Heart left ventricle (tissue), 16 donors: ENCODE data around the gene TIGIT. TPM values are rescaled to one million over a fixed set of nuclear protein-coding genes. Genes with fewer than 3 reads are reported as not detected.

Experiments
- ATAC-seq, 4 donors: fragments of 200-7000 bp; cut with Tn5 transposase; one replicate each; pipeline ENCODE4 v1.9.1; 2020 to 2022; ENCODE audit warnings: moderate library complexity in 4 of 4, mild to moderate bottlenecking in 3 of 4, moderate number of reproducible peaks in 1 of 4
- DNase-seq, 5 donors: peaks; one replicate each; pipeline ENCODE4 v3.0.0-alpha.2; 2020
- H3K27ac ChIP-seq, 12 donors: fragments of 200-600 bp; sonication (generic) in 4 of 12; one replicate each; pipeline versions ENCODE4 v1.5.0 to v1.8.0; 2016 to 2022; ENCODE audit warnings: mild to moderate bottlenecking in 2 of 12
- H3K27me3 ChIP-seq, 9 donors: fragments of 200-600 bp; sonication (generic) in 2 of 9; one replicate each; pipeline versions ENCODE4 v1.5.1 to v1.8.0; 2016 to 2022; ENCODE audit warnings: mild to moderate bottlenecking in 3 of 9
- H3K36me3 ChIP-seq, 9 donors: fragments of 200-600 bp; sonication (generic) in 2 of 9; one replicate each; pipeline versions ENCODE4 v1.5.0 to v1.8.0; 2018 to 2022; ENCODE audit warnings: mild to moderate bottlenecking in 2 of 9
- H3K4me1 ChIP-seq, 12 donors: fragments of 200-600 bp; sonication (generic) in 4 of 12; one replicate each; pipeline versions ENCODE4 v1.5.0 to v1.8.0; 2016 to 2022; ENCODE audit warnings: mild to moderate bottlenecking in 3 of 12
- H3K4me3 ChIP-seq, 12 donors: fragments of 200-600 bp; sonication (generic) in 4 of 12; one replicate each; pipeline versions ENCODE4 v1.5.0 to v1.8.0; 2017 to 2022; ENCODE audit warnings: mild to moderate bottlenecking in 9 of 12, moderate library complexity in 4 of 12
- H3K9me3 ChIP-seq, 12 donors: fragments of 200-600 bp; sonication (generic) in 4 of 12; one replicate each; pipeline versions ENCODE4 v1.5.0 to v1.8.0; 2016 to 2022; ENCODE audit warnings: mild to moderate bottlenecking in 1 of 12
- POLR2A ChIP-seq, 2 donors: fragments of 450-650 bp; IDR thresholded peaks; one replicate each; pipeline ENCODE4 v1.6.1; 2017; ENCODE audit warnings: antibody characterized with exemption in 2 of 2, mild to moderate bottlenecking in 2 of 2, moderate library complexity in 2 of 2
- WGBS, 4 donors: extraction: QIAGEN DNeasy Blood & Tissue Kit in 2 of 4; methylation state at CpG; one replicate each; pipeline versions ENCODE4 v1.1.5 to v1.1.7; 2013 to 2018; 5-methylcytosine and 5-hydroxymethylcytosine counted together
- intact Hi-C, 10 donors: fragments of 100-400 bp; cut with DNase I; formaldehyde crosslinking; loops; one replicate each; pipeline versions ENCODE4 v1.11.1 to v1.14.2; 2022
- polyA plus RNA-seq, 2 donors: library from polyadenylated mRNA; stranded (reverse); fragments of 200-250 nt; gene quantifications; one replicate each; pipeline ENCODE4 v1.2.3, GENCODE V29; 2013
- total RNA-seq, 9 donors: library from RNA; depleted of rRNA in 2 of 9; stranded (reverse); fragments of >200 nt in 2 of 9; fragmentation: NEBNext Ultra II Directional in 3 of 9; extraction: Animal tissue kit (Norgen Biotek cat#: 25700) in 3 of 9; gene quantifications; one replicate each; pipeline versions ENCODE4 v1.1.0 to v1.2.4, GENCODE V29; 2016 to 2023
- TF ChIP-seq, protein P1 (sequence below), 12 donors: fragments of 200-600 bp; sonication (generic) in 4 of 12; IDR thresholded peaks; one replicate each; pipeline versions ENCODE4 v1.5.0 to v1.8.0; 2018 to 2022; ENCODE audit warnings: antibody characterized with exemption in 12 of 12, mild to moderate bottlenecking in 5 of 12
- donor health status: ischemic (EF 13 %, LVEDD 7.1; RV severe dilation, severe dysfunction).
- donor health status: healthy with polysubstance abuse.
- donor health status: DM: no; HTN: yes; CAD: no.
- donor health status: DM: no; HTN: no; CAD: no.
- donor health status: ischemic (EF 25% LVEDD 6.9; RV normal size, moderate dysfunction).
- donor health status: ischemic (EF 25% LVEDD 5.7; RV mildly dilated, moderate dysfunction).
- donor health status: healthy.
- donor health status: DM: yes; HTN: yes; CAD: no.
- donor health status: ischemic (EF 35%, LVEDD 5.7; RV mildly dilated, moderate dysfunction).
- donor health status: nonischemic (EF 11% LVEDD 7.7; RV severe dilation, severe dysfunction).
- donor health status: DM: yes; HTN: yes; CAD: no.
- donor health status: PGD.
- donor health status: ischemic (EF 29% LVEDD 5.4; RV normal size, mild dysfunction).
- donor health status: nonischemic (EF 23%, LVEDD 6.1; RV moderate dilation, normal function).

Gene TIGIT
- total and polyA plus RNA-seq, 11 donors, result 0.04 to 3.8 (median 0.44) TPM; not detected in 7

DNA sequence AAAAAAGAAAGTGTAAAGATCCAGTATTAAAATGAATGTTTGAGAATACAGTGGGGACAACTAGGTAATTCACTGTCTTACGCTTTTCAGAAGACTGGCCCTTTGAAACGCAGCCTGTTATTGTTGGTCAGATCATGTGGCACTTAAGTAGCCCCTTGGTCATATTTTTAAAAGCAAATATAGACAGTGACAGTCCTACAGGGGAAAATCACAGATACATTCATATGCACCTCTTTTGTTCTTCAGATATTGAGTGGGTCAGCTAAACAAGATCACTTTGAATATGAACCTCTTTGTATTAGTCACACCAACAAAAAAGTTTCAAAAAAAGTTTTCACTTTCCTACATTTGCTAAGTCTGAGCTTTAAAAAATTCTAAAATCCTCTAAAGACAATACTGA lies 36.0 kb downstream of the TIGIT start:
- Histone ChIP-seq H3K4me1 (peaks cover 0 to 23% (median 0%) of the 10 kb centered on the region in 12 donors), H3K9me3 (peaks cover 0 to 6% (median 0%) of the 10 kb centered on the region in 12 donors), H3K36me3 (peaks cover 0 to 27% (median 7%) of the 10 kb centered on the region in 9 donors), H3K4me3 (no peak overlapping the region), H3K27ac (no peak overlapping the region), H3K27me3 (no peaks in the 10 kb centered on the region)
- ATAC-seq, result no peak
- DNase-seq, result no peak
- WGBS, 4 donors, result 97 to 100% (median 97%) methylated on average over 2 of the region's 2 CpGs
- no peak for TF ChIP-seq POLR2A (IDR thresholded peaks at IDR 0.05)
- TF ChIP-seq, protein P1, sequence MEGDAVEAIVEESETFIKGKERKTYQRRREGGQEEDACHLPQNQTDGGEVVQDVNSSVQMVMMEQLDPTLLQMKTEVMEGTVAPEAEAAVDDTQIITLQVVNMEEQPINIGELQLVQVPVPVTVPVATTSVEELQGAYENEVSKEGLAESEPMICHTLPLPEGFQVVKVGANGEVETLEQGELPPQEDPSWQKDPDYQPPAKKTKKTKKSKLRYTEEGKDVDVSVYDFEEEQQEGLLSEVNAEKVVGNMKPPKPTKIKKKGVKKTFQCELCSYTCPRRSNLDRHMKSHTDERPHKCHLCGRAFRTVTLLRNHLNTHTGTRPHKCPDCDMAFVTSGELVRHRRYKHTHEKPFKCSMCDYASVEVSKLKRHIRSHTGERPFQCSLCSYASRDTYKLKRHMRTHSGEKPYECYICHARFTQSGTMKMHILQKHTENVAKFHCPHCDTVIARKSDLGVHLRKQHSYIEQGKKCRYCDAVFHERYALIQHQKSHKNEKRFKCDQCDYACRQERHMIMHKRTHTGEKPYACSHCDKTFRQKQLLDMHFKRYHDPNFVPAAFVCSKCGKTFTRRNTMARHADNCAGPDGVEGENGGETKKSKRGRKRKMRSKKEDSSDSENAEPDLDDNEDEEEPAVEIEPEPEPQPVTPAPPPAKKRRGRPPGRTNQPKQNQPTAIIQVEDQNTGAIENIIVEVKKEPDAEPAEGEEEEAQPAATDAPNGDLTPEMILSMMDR (IDR thresholded peaks at IDR 0.05), result no peak
- intact Hi-C loops, result loop anchor here in 5 of 10 donors (10.0 kb wide), 1 partner anchor 175 kb away; no protein-coding TSS in a partner anchor

GRCh38 chr3:114331007-114331406 lies 37.2 kb downstream of the TIGIT start:
- H3K4me3 ChIP-seq, result no peak overlapping the region
- no peak for ATAC-seq

GRCh38 chr3:114331710-114332109 lies 37.9 kb downstream of the TIGIT start:
- WGBS, 4 donors, result 93 to 98% (median 97%) methylated on average over 3 of the region's 3 CpGs
- H3K9me3 ChIP-seq, result peaks cover 0 to 6% (median 0%) of the 10 kb centered on the region in 12 donors
- intact Hi-C loops, result loop anchor here in 3 of 10 donors (10.0 kb wide), 1 partner anchor 177 kb away; no protein-coding TSS in a partner anchor
- H3K27ac ChIP-seq, result no peak overlapping the region
- no peaks in the 10 kb centered on the region for H3K27me3 ChIP-seq
- no peak overlapping the region for H3K4me3 ChIP-seq
- H3K36me3 ChIP-seq, result peaks cover 0 to 29% (median 7%) of the 10 kb centered on the region in 9 donors
- H3K4me1 ChIP-seq, result peaks cover 0 to 29% (median 7%) of the 10 kb centered on the region in 12 donors
- no peak for ATAC-seq
- TF ChIP-seq, protein P1 (IDR thresholded peaks at IDR 0.05), result no peak
- TF ChIP-seq POLR2A (IDR thresholded peaks at IDR 0.05), result no peak
- no peak for DNase-seq

More at GRCh38 chr3:114331007-114331406, 37.2 kb downstream of the TIGIT start:
- H3K27ac ChIP-seq, result no peak overlapping the region
- H3K27me3 ChIP-seq, result no peaks in the 10 kb centered on the region
- 94 to 98% (median 97%) methylated on average over 2 of the region's 2 CpGs for WGBS, 4 donors
- TF ChIP-seq POLR2A (IDR thresholded peaks at IDR 0.05), result no peak
- TF ChIP-seq, protein P1 (IDR thresholded peaks at IDR 0.05), result no peak
- peaks cover 0 to 6% (median 0%) of the 10 kb centered on the region in 12 donors for H3K9me3 ChIP-seq
- intact Hi-C loops, result loop anchor here in 3 of 10 donors (10.0 kb wide), 1 partner anchor 176 kb away; no protein-coding TSS in a partner anchor
- H3K36me3 ChIP-seq, result peaks cover 0 to 27% (median 7%) of the 10 kb centered on the region in 9 donors
- peaks cover 0 to 27% (median 6%) of the 10 kb centered on the region in 12 donors for H3K4me1 ChIP-seq
- no peak for DNase-seq

DNA sequence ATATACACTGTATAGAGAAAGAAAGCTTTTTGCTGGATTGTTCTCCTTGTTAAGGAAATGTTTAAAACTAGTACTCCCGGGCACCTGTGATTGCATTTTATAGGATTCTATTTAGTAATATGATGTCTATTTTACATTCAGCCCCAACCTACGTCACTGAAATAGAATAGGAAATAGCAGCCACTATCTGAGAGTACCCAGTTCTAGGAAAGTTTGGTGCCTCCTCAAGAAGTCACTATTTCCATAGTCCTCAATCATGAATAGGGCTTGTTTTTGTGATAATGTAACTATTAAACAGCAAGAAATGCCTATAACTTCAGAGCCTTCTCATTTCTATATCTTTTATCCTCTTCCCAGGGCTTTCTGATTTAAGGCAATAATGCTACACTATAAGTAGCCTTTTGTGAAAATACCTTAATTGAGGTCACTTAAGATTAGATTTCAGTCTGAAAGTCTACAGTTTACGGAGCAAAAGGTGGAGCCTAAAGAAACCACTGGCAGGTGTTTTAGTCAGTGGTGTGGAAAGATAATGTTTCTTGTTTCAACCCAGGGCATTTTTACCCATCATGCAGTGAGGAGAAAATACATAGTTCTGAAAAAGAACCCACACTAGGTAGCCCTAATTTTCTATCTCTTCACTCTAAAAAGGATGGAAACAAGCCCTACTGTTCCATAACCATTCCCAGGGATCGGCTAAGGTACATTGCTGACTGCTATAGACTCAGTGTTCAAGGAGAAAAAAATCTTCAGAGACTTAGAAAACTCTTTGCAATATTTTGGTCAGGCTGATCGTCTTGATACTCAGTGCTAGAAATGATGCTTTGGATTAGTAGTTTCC lies 38.7 kb downstream of the TIGIT start:
- WGBS, 4 donors, result 92 to 96% (median 94%) methylated on average over 5 of the region's 5 CpGs
- H3K9me3 ChIP-seq, result peaks cover 0 to 6% (median 0%) of the 10 kb centered on the region in 12 donors
- H3K4me3 ChIP-seq, result no peak overlapping the region
- no peak for TF ChIP-seq POLR2A (IDR thresholded peaks at IDR 0.05)
- TF ChIP-seq, protein P1 (IDR thresholded peaks at IDR 0.05), result no peak
- peaks cover 0 to 34% (median 7%) of the 10 kb centered on the region in 9 donors for H3K36me3 ChIP-seq
- peak overlapping the region in 1 of 12 donors; percentile 17 for H3K27ac ChIP-seq
- intact Hi-C loops, result loop anchor here in 3 of 10 donors (10.0 kb wide), 1 partner anchor 178 kb away; no protein-coding TSS in a partner anchor
- peaks cover 0 to 25% (median 7%) of the 10 kb centered on the region in 12 donors for H3K4me1 ChIP-seq
- DNase-seq (no peak), ATAC-seq (no peak)
- H3K27me3 ChIP-seq, result no peaks in the 10 kb centered on the region
